HCT116 (cell line): Measurements from ENCODE around the gene MYO7B. TPM values are rescaled to one million over a fixed set of nuclear protein-coding genes. Genes with fewer than 3 reads are reported as not detected.

ENCODE experiments used
- ATAC-seq: fragments of 200-7000 bp; cut with Tn5 transposase; 2 replicates; pipeline ENCODE4 v1.9.1; 2020; ENCODE audit warnings: mild to moderate bottlenecking, moderate library complexity
- BruUV-seq: library from RNA; stranded (reverse); fragments of 400-500 nt; replicated peaks from 2 replicates; lab custom pipeline; 2021; lab: Mats Ljungman, UMichigan
- CTCF ChIA-PET: fragments of 300-600 bp; sonication (Branson Sonifier 250); formaldehyde crosslinking; loops from one replicate; lab custom pipeline; 2021; ENCODE audit warnings: antibody characterized with exemption; lab: Charles Lee
- POLR2A ChIA-PET: fragments of 300-600, 350-600 bp; sonication (Branson Sonifier 250); formaldehyde crosslinking; loops from one replicate; lab custom pipeline; 2021; ENCODE audit warnings: antibody characterized with exemption; lab: Charles Lee
- RAD21 ChIA-PET, 2 experiments: fragments of 300-600 bp; sonication (Branson Sonifier 250); formaldehyde crosslinking; loops; one replicate each; lab custom pipeline; 2023; ENCODE audit warnings: low total read pairs in 2 of 2; ENCODE audit not compliant: uncharacterized antibody in 2 of 2, unreplicated experiment in 2 of 2, low non-redundant PET in 1 of 2; lab: Charles Lee
- DNase-seq: peaks from one replicate; pipeline ENCODE4 v3.0.0-alpha.2; 2010; ENCODE audit warnings: low read depth, low spot score
- H2AFZ ChIP-seq: fragments of 200-600 bp; shearing (Covaris generic), sonication (generic); 2 replicates; pipeline ENCODE4 v1.6.1; 2017; ENCODE audit warnings: low read depth, mixed run types, mixed read lengths, antibody characterized with exemption, low read length; ENCODE audit not compliant: poor library complexity, severe bottlenecking
- H3K27ac ChIP-seq: 2 replicates; pipeline ENCODE4 v1.5.1; 2012; ENCODE audit warnings: low read depth, low read length
- H3K27me3 ChIP-seq: fragments of 200-600 bp; sonication (generic); 2 replicates; pipeline ENCODE4 v1.6.1; 2016; ENCODE audit warnings: mixed run types, low read length, mixed read lengths; ENCODE audit not compliant: insufficient read depth
- H3K36me3 ChIP-seq, 2 experiments: fragments of 200-500 bp in 1 of 2; fragments of 200-600 bp in 1 of 2; sonication (Bioruptor generic) in 1 of 2; sonication (generic) in 1 of 2; 2 replicates each; pipeline versions ENCODE4 v1.5.1 to v1.6.1; 2014 to 2016; ENCODE audit warnings: low read length in 2 of 2, inconsistent platforms in 1 of 2, mixed read lengths in 1 of 2, mixed run types in 1 of 2; ENCODE audit not compliant: insufficient read depth in 2 of 2, control insufficient read depth in 1 of 2
- H3K4me1 ChIP-seq, 2 experiments: fragments of 200-600 bp in 1 of 2; sonication (generic) in 1 of 2; 2 replicates each; pipeline versions ENCODE4 v1.5.1 to v1.6.1; 2012 to 2017; ENCODE audit warnings: low read length in 2 of 2, inconsistent platforms in 1 of 2, mild to moderate bottlenecking in 1 of 2, mixed read lengths in 1 of 2, mixed run types in 1 of 2, moderate library complexity in 1 of 2; ENCODE audit not compliant: insufficient read depth in 2 of 2, control insufficient read depth in 1 of 2
- H3K4me2 ChIP-seq: fragments of 200-600 bp; sonication (generic); 2 replicates; pipeline ENCODE4 v1.6.1; 2017; ENCODE audit warnings: mixed run types, low read length, mixed read lengths
- H3K4me3 ChIP-seq, 2 experiments: fragments of 200-600 bp in 1 of 2; sonication (generic) in 1 of 2; replicated peaks in 1 of 2; 2 replicates each; pipeline ENCODE4 v1.5.1; 2011 to 2016; ENCODE audit warnings: low read length in 2 of 2, control low read depth in 1 of 2, low read depth in 1 of 2, mild to moderate bottlenecking in 1 of 2, mixed read lengths in 1 of 2, mixed run types in 1 of 2
- H3K79me2 ChIP-seq: fragments of 200-600 bp; sonication (generic); 2 replicates; pipeline ENCODE4 v1.6.1; 2017; ENCODE audit warnings: mild to moderate bottlenecking, mixed run types, low read length, moderate library complexity, mixed read lengths; ENCODE audit not compliant: insufficient read depth
- H3K9ac ChIP-seq: fragments of 200-600 bp; sonication (generic); 2 replicates; pipeline ENCODE4 v1.6.1; 2016; ENCODE audit warnings: low read length, mixed read lengths
- H3K9me2 ChIP-seq: fragments of 200-600 bp; sonication (generic), shearing (Covaris generic); 2 replicates; pipeline ENCODE4 v1.6.1; 2017; ENCODE audit warnings: mixed run types, mild to moderate bottlenecking, moderate library complexity; ENCODE audit not compliant: insufficient read depth
- H3K9me3 ChIP-seq, 2 experiments: fragments of 200-500 bp in 1 of 2; fragments of 200-600 bp in 1 of 2; sonication (Bioruptor generic) in 1 of 2; sonication (generic) in 1 of 2; 2 replicates each; pipeline ENCODE4 v1.6.1; 2014 to 2017; ENCODE audit warnings: low read length in 2 of 2, mixed read lengths in 2 of 2, inconsistent platforms in 1 of 2, low read depth in 1 of 2, mild to moderate bottlenecking in 1 of 2, mixed run types in 1 of 2, moderate library complexity in 1 of 2; ENCODE audit not compliant: control insufficient read depth in 1 of 2, insufficient read depth in 1 of 2
- H4K20me1 ChIP-seq: fragments of 200-600 bp; sonication (generic), shearing (Covaris generic); 2 replicates; pipeline ENCODE4 v1.6.1; 2017; ENCODE audit warnings: mixed run types, mild to moderate bottlenecking, moderate library complexity; ENCODE audit not compliant: insufficient read depth
- EZH2 ChIP-seq: fragments of 200-600 bp; sonication (generic); IDR thresholded peaks from 2 replicates; pipeline ENCODE4 v1.6.1; 2017; ENCODE audit warnings: antibody characterized with exemption, mixed run types
- JUND ChIP-seq: IDR thresholded peaks from 2 replicates; pipeline ENCODE4 v1.6.1; 2012
- POLR2A ChIP-seq: IDR thresholded peaks from 2 replicates; pipeline ENCODE4 v1.7.0; 2011; ENCODE audit warnings: borderline replicate concordance; ENCODE audit not compliant: insufficient read depth, insufficient read length; ENCODE audit errors: extremely low read depth
- SIN3A ChIP-seq: IDR thresholded peaks from 2 replicates; pipeline ENCODE4 v1.6.1; 2012; ENCODE audit warnings: low read depth
- SP1 ChIP-seq: IDR thresholded peaks from 2 replicates; pipeline ENCODE4 v1.6.1; 2012; ENCODE audit warnings: low read depth
- SRF ChIP-seq: IDR thresholded peaks from 2 replicates; pipeline ENCODE4 v1.6.1; 2012; ENCODE audit warnings: low read depth
- TCF7L2 ChIP-seq: IDR thresholded peaks from 2 replicates; pipeline ENCODE4 v1.7.0; 2011; ENCODE audit warnings: borderline replicate concordance, inconsistent platforms; ENCODE audit not compliant: insufficient read depth, insufficient read length; ENCODE audit errors: extremely low read depth
- ZFX ChIP-seq: fragments of 450-650 bp; IDR thresholded peaks from 2 replicates; pipeline ENCODE4 v1.6.1; 2017
- intact Hi-C: fragments of 100-400 bp; cut with micrococcal nuclease; formaldehyde crosslinking; loops from 2 replicates; pipeline ENCODE4 v1.10.0; 2022
- total RNA-seq: library from RNA; stranded (reverse); gene quantifications from one replicate; pipeline ENCODE4 v1.2.1, GENCODE V29; 2021; ENCODE audit not compliant: unreplicated experiment
- TF ChIP-seq, protein P1 (sequence below): IDR thresholded peaks from 2 replicates; pipeline ENCODE4 v1.6.1; 2012; ENCODE audit warnings: low read depth
- TF ChIP-seq, protein P2 (sequence below): IDR thresholded peaks from 2 replicates; pipeline ENCODE4 v1.6.1; 2012

The MYO7B gene
- total RNA-seq, 1 experiment from 2014 or later: 0.07 TPM

DNA sequence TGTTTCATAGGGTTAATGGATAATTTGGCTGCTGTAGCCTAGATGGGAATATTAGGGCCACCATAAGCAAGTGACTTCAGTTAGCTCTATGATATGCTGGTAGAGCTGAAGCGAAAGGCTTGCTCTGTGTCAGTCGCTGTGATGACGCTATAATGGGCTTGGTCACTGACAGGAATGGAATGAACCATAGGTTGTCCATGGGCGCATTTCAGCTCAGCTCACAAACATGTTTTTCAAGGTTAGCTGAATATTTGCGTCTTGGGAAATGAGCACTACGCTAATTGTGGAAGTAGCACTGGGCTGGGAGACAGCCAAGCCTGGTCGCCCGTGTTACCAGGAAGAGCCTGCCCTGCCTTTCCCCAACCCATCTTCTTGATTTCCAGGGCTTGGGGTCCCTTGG is 3.2 kb upstream of the MYO7B start:
- H3K9me2 ChIP-seq: no peaks in the 10 kb centered on the region
- intact Hi-C loops: no loop called here
- H3K36me3 ChIP-seq: no peaks in the 10 kb centered on the region
- no peak overlapping the region for H3K4me2 ChIP-seq
- no peak for TF ChIP-seq EZH2
- TF ChIP-seq, protein P1, sequence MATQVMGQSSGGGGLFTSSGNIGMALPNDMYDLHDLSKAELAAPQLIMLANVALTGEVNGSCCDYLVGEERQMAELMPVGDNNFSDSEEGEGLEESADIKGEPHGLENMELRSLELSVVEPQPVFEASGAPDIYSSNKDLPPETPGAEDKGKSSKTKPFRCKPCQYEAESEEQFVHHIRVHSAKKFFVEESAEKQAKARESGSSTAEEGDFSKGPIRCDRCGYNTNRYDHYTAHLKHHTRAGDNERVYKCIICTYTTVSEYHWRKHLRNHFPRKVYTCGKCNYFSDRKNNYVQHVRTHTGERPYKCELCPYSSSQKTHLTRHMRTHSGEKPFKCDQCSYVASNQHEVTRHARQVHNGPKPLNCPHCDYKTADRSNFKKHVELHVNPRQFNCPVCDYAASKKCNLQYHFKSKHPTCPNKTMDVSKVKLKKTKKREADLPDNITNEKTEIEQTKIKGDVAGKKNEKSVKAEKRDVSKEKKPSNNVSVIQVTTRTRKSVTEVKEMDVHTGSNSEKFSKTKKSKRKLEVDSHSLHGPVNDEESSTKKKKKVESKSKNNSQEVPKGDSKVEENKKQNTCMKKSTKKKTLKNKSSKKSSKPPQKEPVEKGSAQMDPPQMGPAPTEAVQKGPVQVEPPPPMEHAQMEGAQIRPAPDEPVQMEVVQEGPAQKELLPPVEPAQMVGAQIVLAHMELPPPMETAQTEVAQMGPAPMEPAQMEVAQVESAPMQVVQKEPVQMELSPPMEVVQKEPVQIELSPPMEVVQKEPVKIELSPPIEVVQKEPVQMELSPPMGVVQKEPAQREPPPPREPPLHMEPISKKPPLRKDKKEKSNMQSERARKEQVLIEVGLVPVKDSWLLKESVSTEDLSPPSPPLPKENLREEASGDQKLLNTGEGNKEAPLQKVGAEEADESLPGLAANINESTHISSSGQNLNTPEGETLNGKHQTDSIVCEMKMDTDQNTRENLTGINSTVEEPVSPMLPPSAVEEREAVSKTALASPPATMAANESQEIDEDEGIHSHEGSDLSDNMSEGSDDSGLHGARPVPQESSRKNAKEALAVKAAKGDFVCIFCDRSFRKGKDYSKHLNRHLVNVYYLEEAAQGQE: no peak
- TF ChIP-seq TCF7L2: no peak
- TF ChIP-seq ZFX: no peak
- no peak for TF ChIP-seq SP1
- TF ChIP-seq, protein P2, sequence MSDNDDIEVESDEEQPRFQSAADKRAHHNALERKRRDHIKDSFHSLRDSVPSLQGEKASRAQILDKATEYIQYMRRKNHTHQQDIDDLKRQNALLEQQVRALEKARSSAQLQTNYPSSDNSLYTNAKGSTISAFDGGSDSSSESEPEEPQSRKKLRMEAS: no peak
- TF ChIP-seq SRF: no peak
- TF ChIP-seq POLR2A: no peak
- no peak for TF ChIP-seq SIN3A
- no peak for TF ChIP-seq JUND
- TF ChIP-seq, all 23 proteins: peak for 0
- Histone ChIP-seq H3K27me3 (peaks cover 7% of the 10 kb centered on the region; the same call in 1 of the 2 replicates), H3K79me2 (no peaks in the 10 kb centered on the region), H3K9ac (no peak overlapping the region), H4K20me1 (no peaks in the 10 kb centered on the region), H3K9me3 (no peaks in the 10 kb centered on the region), H3K27ac (no peak overlapping the region), H2AFZ (no peak overlapping the region), H3K4me3 (no peak overlapping the region), H3K4me1 (peaks cover 5 to 16% of the 10 kb centered on the region in 2 experiments; a peak in 3 of 4 replicates)
- RAD21 ChIA-PET: no interaction called here
- no TSS peak for BruUV-seq
- POLR2A ChIA-PET: no interaction called here
- DNase-seq (no peak), ATAC-seq (no peak)
- CTCF ChIA-PET: no interaction called here
